Measurements from ENCODE around the gene EPN2. TPM values are rescaled to one million over a fixed set of nuclear protein-coding genes. Genes with fewer than 3 reads are reported as not detected.
A peak's percentile ranks its signal among the peaks of the same experiment; 100 is the strongest.

Gene EPN2
- total RNA-seq, 1 experiment from 2014 or later, result 57.8 TPM

DNA sequence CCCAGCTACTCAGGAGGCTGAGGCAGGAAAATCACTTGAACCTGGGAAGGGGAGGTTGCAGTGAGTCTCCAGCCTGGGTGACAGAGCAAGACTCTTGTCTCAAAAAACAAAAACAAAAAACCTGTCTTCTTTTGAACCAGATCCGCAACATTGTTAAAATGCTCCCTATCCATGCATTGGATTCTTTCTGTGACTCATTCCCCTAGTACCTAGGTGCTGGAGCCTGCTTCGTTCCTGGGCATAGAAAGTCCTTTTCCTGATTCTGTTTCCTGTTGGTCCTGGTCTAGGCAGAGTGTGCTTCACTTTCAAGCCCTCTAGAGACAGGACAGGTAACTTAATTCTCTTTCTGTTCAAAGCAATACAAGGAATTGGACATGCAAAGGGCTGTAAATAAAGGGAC lies 5.2 kb downstream of the EPN2 start:
- no peak overlapping the region for H2BK15ac ChIP-seq (ENCODE audit: low read depth, low read length)
- TF ChIP-seq, protein P1, sequence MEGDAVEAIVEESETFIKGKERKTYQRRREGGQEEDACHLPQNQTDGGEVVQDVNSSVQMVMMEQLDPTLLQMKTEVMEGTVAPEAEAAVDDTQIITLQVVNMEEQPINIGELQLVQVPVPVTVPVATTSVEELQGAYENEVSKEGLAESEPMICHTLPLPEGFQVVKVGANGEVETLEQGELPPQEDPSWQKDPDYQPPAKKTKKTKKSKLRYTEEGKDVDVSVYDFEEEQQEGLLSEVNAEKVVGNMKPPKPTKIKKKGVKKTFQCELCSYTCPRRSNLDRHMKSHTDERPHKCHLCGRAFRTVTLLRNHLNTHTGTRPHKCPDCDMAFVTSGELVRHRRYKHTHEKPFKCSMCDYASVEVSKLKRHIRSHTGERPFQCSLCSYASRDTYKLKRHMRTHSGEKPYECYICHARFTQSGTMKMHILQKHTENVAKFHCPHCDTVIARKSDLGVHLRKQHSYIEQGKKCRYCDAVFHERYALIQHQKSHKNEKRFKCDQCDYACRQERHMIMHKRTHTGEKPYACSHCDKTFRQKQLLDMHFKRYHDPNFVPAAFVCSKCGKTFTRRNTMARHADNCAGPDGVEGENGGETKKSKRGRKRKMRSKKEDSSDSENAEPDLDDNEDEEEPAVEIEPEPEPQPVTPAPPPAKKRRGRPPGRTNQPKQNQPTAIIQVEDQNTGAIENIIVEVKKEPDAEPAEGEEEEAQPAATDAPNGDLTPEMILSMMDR (conservative IDR thresholded peaks at IDR 0.05), result no peak
- no peak overlapping the region for H4K5ac ChIP-seq (ENCODE audit: insufficient read length, low read depth, low read length)
- H3K14ac ChIP-seq (ENCODE audit: insufficient read depth, low read length), result no peak overlapping the region
- no peak overlapping the region for H3K4me3 Mint-ChIP-seq
- H3K9me3 ChIP-seq (ENCODE audit: control insufficient read depth, low read depth, low read length), result no peaks in the 10 kb centered on the region
- no peak overlapping the region for H3T11ph ChIP-seq (ENCODE audit: low read length)
- H3K79me1 ChIP-seq (ENCODE audit: insufficient read depth, low read depth, low read length, poor library complexity, severe bottlenecking), result no peaks in the 10 kb centered on the region
- no peaks in the 10 kb centered on the region for H3K27me3 Mint-ChIP-seq (ENCODE audit: low read depth)
- no peak overlapping the region for H2BK120ac ChIP-seq (ENCODE audit: low read depth, low read length, poor library complexity, severe bottlenecking)
- H3K23ac ChIP-seq (ENCODE audit: insufficient read length, low read depth, low read length), result no peak overlapping the region
- peak overlapping the region in 2 of 3 experiments; percentile 20 to 75; a peak in 2 of 7 replicates for H3K27ac Mint-ChIP-seq
- H3K4ac ChIP-seq (ENCODE audit: low read depth, low read length), result no peak overlapping the region
- H3K56ac ChIP-seq (ENCODE audit: insufficient read length, low read depth, low read length), result no peak overlapping the region
- no peak overlapping the region for H4K91ac ChIP-seq (ENCODE audit: insufficient read length, low read depth, low read length)
- peaks cover 4% of the 10 kb centered on the region for H3K23me2 ChIP-seq (ENCODE audit: insufficient read length, low read depth, low read length, poor library complexity, severe bottlenecking)
- H2AK5ac ChIP-seq (ENCODE audit: insufficient read length, low read length), result no peak overlapping the region
- no peaks in the 10 kb centered on the region for H4K20me1 ChIP-seq (ENCODE audit: control insufficient read depth, insufficient read depth, insufficient read length)
- H3K9me3 Mint-ChIP-seq, result no peaks in the 10 kb centered on the region
- no peaks in the 10 kb centered on the region for H3K27me3 ChIP-seq (ENCODE audit: insufficient read depth, low read length)
- H3K79me2 ChIP-seq (ENCODE audit: insufficient read depth, low read length), result peaks cover 15% of the 10 kb centered on the region; the same call in 1 of the 2 replicates
- no CpG with 5 or more reads among the region's 2 CpGs for WGBS (ENCODE audit: extremely low coverage, insufficient read length, low lambda C conversion rate)
- no peak overlapping the region for H3K27ac ChIP-seq (ENCODE audit: insufficient read length, low read depth, low read length)
- no peak for DNase-seq
- no peak overlapping the region for H3K18ac ChIP-seq (ENCODE audit: insufficient read length, low read depth, low read length)
- no peak overlapping the region for H3K9ac ChIP-seq (ENCODE audit: extremely low read depth, insufficient read length, low read length)
- H2BK12ac ChIP-seq (ENCODE audit: insufficient read length, low read depth, low read length), result no peak overlapping the region
- H2BK20ac ChIP-seq (ENCODE audit: low read depth, low read length, poor library complexity, severe bottlenecking), result no peak overlapping the region
- H4K8ac ChIP-seq (replicated peaks; ENCODE audit: insufficient read length, low read depth, low read length), result no peak overlapping the region
- H3K4me1 ChIP-seq (ENCODE audit: insufficient read depth, low read length), result no peaks in the 10 kb centered on the region; the same call in none of the 2 replicates
- no peak overlapping the region for H2BK5ac ChIP-seq (ENCODE audit: insufficient read length, low read length)
- H3K4me1 Mint-ChIP-seq, result peaks cover 24 to 29% of the 10 kb centered on the region in 2 experiments
- H3K4me2 ChIP-seq (ENCODE audit: insufficient read depth, insufficient read length, low read length), result no peak overlapping the region
- H3K36me3 Mint-ChIP-seq (ENCODE audit: insufficient read depth in 1 of 3, low read depth in 3 of 3), result peaks cover 4 to 16% (median 9%) of the 10 kb centered on the region in 3 experiments; a peak in 6 of 7 replicates
- no peak overlapping the region for H2AFZ ChIP-seq (ENCODE audit: low read length)

Data from H9 (cell line).